K562 (cell line): ENCODE results near the gene PRKAR1A. TPM values are rescaled to one million over a fixed set of nuclear protein-coding genes. Genes with fewer than 3 reads are reported as not detected.
"Not testable (repeated sequence)": the region's sequence is repeated elsewhere in the genome, so short reads cannot be mapped to it uniquely, and the experiment has no call there.

Experiments used
- ATAC-seq: fragments of 200-7000 bp; cut with Tn5 transposase; 3 replicates; pipeline ENCODE4 v1.9.1; 2020; ENCODE audit warnings: moderate library complexity
- BruUV-seq: library from RNA; stranded (reverse); fragments of 400-500 nt; replicated peaks from 2 replicates; lab custom pipeline; 2021; lab: Mats Ljungman, UMichigan
- CTCF ChIA-PET: fragments of 300-600 bp; formaldehyde crosslinking; extraction: SDS; loops from one replicate; lab custom pipeline; 2021; ENCODE audit warnings: low intra/inter-chr PET ratio; lab: Yijun Ruan, JAX
- POLR2A ChIA-PET: fragments of 300-600, 350-650 bp; sonication (Branson Sonifier 250); formaldehyde crosslinking; extraction: SDS; loops from one replicate; lab custom pipeline; 2021; ENCODE audit warnings: antibody characterized with exemption, inconsistent platforms; lab: Yijun Ruan, JAX
- DNase-seq, 4 experiments: peaks; one replicate each; pipeline versions ENCODE4 v3.0.0 to v3.0.0-alpha.2; 2011 to 2018; ENCODE audit warnings: low spot score in 3 of 4, mixed read lengths in 3 of 4; ENCODE audit errors: extremely low read depth in 1 of 4
- FAIRE-seq: peaks from 2 replicates; lab custom pipeline; 2011; peaks lifted over from hg19 to GRCh38; lab: Jason Lieb, UNC
- H2AFZ ChIP-seq: 2 replicates; pipeline ENCODE4 v1.6.0; 2011; ENCODE audit warnings: low read depth, low read length, control low read depth, inconsistent platforms
- H3K27ac ChIP-seq: fragments of 200-600 bp; 3 replicates; pipeline ENCODE4 v1.8.0; 2011; ENCODE audit warnings: low read depth, mild to moderate bottlenecking, control low read depth, inconsistent platforms, low read length, moderate library complexity, mixed read lengths; ENCODE audit errors: extremely low read depth
- H3K27me3 ChIP-seq, 2 experiments: fragments of 300-600 bp in 1 of 2; 2 replicates in 1 of 2; 3 replicates in 1 of 2; pipeline versions ENCODE4 v1.6.0 to v1.8.0; 2011; ENCODE audit warnings: inconsistent platforms in 2 of 2, low read length in 2 of 2, mild to moderate bottlenecking in 1 of 2, mixed read lengths in 1 of 2, moderate library complexity in 1 of 2; ENCODE audit not compliant: control insufficient read depth in 2 of 2, insufficient read depth in 2 of 2
- H3K36me3 ChIP-seq: fragments of 300-600 bp; 3 replicates; pipeline ENCODE4 v1.8.0; 2011; ENCODE audit warnings: mild to moderate bottlenecking, low read length, inconsistent platforms; ENCODE audit not compliant: control insufficient read depth, insufficient read depth
- H3K4me1 ChIP-seq, 2 experiments: fragments of 200-600 bp in 1 of 2; replicated peaks in 1 of 2; 2 replicates in 1 of 2; 3 replicates in 1 of 2; pipeline versions ENCODE4 v1.5.1 to v1.8.0; 2011; ENCODE audit warnings: inconsistent platforms in 2 of 2, low read length in 2 of 2, mild to moderate bottlenecking in 1 of 2, mixed read lengths in 1 of 2, moderate library complexity in 1 of 2; ENCODE audit not compliant: control insufficient read depth in 2 of 2, insufficient read depth in 2 of 2
- H3K4me2 ChIP-seq: 2 replicates; pipeline ENCODE4 v1.6.1; 2011; ENCODE audit warnings: low read length, control low read depth, inconsistent platforms, mixed read lengths; ENCODE audit not compliant: insufficient read depth
- H3K4me3 ChIP-seq: fragments of 200-600 bp; sonication (generic), shearing (Covaris generic); 2 replicates; pipeline ENCODE4 v1.5.1; 2016; ENCODE audit warnings: control low read depth, inconsistent platforms
- H3K79me2 ChIP-seq: fragments of 200-600 bp; 3 replicates; pipeline ENCODE4 v1.8.0; 2011; ENCODE audit warnings: low read length, inconsistent platforms; ENCODE audit not compliant: control insufficient read depth, insufficient read depth
- H3K9ac ChIP-seq, 2 experiments: 2 replicates each; pipeline versions ENCODE4 v1.6.0 to v1.6.1; 2011; ENCODE audit warnings: low read depth in 2 of 2, low read length in 2 of 2, control low read depth in 1 of 2, inconsistent platforms in 1 of 2, mild to moderate bottlenecking in 1 of 2, mixed read lengths in 1 of 2; ENCODE audit not compliant: insufficient read depth in 1 of 2
- H3K9me1 ChIP-seq: one replicate; pipeline ENCODE4 v1.6.0; 2011; ENCODE audit warnings: inconsistent platforms, mild to moderate bottlenecking, low read length, moderate library complexity; ENCODE audit not compliant: control insufficient read depth, insufficient read depth
- H3K9me3 ChIP-seq: replicated peaks from 2 replicates; pipeline ENCODE4 v1.5.1; 2011; ENCODE audit warnings: low read depth, low read length, inconsistent platforms; ENCODE audit not compliant: control insufficient read depth, insufficient read depth
- H4K20me1 ChIP-seq: replicated peaks from 2 replicates; pipeline ENCODE4 v1.6.1; 2011; ENCODE audit warnings: low read length, inconsistent platforms, mixed read lengths; ENCODE audit not compliant: control insufficient read depth, insufficient read depth
- RBM25 ChIP-seq: fragments of 200-400 bp; formaldehyde crosslinking; IDR thresholded peaks from 2 replicates; pipeline ENCODE4 v1.6.1; 2018; ENCODE audit warnings: low read length, low read depth, moderate library complexity; ENCODE audit not compliant: severe bottlenecking
- ZNF121 ChIP-seq: sonication (generic); formaldehyde crosslinking; conservative IDR thresholded peaks from 2 replicates; pipeline ENCODE4 v1.8.0; 2022; ENCODE audit warnings: missing genetic modification reagents
- ZNF146 ChIP-seq: IDR thresholded peaks from one replicate; pipeline ENCODE4 v1.6.1; 2018; ENCODE audit warnings: missing compliant biosample characterization; ENCODE audit not compliant: unreplicated experiment
- ZSCAN29 ChIP-seq: fragments of 450-650 bp; IDR thresholded peaks from 2 replicates; pipeline ENCODE4 v1.6.1; 2017
- WGBS: fragments of 100-300 bp; shearing (Covaris generic); methylation state at CpG from one replicate; pipeline ENCODE4 v1.1.6; 2016; ENCODE audit warnings: low coverage, mixed read lengths; ENCODE audit not compliant: insufficient coverage; ENCODE audit errors: missing lambda C conversion rate; 5-methylcytosine and 5-hydroxymethylcytosine counted together
- in situ Hi-C: fragments of 300-500 bp; cut with MboI; formaldehyde crosslinking; loops from 4 replicates; pipeline ENCODE4 v1.15.0; 2018; ENCODE audit warnings: inconsistent platforms, mixed read lengths
- intact Hi-C: fragments of 100-400 bp; cut with micrococcal nuclease; formaldehyde crosslinking; loops from 2 replicates; pipeline ENCODE4 v1.14.2; 2022
- polyA plus RNA-seq, 8 experiments: library from polyadenylated mRNA; depleted of rRNA in 4 of 8; stranded (reverse) in 5 of 8; unstranded in 3 of 8; fragments of >200 nt; fragmentation: Nextera tagmentation in 2 of 8; fragmentation: Illumina TruSeq in 1 of 8; extraction: Ambion mirVana in 2 of 8; extraction: Trizol in 1 of 8; gene quantifications; 2 replicates each; pipeline versions ENCODE4 v1.2.1 to v1.2.3, GENCODE V29; 2011 to 2014; ENCODE audit warnings: inconsistent platforms in 1 of 8, missing spikeins in 1 of 8
- total RNA-seq, 7 experiments: library from RNA; depleted of rRNA in 6 of 7; stranded (reverse); fragments of >200 nt in 6 of 7; fragmentation: Illumina TruSeq in 2 of 7; extraction: Trizol in 2 of 7; gene quantifications; 2 replicates each; pipeline versions ENCODE4 v1.2.1 to v1.2.3, GENCODE V29; 2011 to 2021; ENCODE audit warnings: low replicate concordance in 1 of 7

Gene PRKAR1A
- total and polyA plus RNA-seq, 9 of the 15 experiments (the other 6 are each of a cell fraction or from before 2014, with no cell fraction given): 15.0 to 95.6 (median 67.5) TPM

DNA sequence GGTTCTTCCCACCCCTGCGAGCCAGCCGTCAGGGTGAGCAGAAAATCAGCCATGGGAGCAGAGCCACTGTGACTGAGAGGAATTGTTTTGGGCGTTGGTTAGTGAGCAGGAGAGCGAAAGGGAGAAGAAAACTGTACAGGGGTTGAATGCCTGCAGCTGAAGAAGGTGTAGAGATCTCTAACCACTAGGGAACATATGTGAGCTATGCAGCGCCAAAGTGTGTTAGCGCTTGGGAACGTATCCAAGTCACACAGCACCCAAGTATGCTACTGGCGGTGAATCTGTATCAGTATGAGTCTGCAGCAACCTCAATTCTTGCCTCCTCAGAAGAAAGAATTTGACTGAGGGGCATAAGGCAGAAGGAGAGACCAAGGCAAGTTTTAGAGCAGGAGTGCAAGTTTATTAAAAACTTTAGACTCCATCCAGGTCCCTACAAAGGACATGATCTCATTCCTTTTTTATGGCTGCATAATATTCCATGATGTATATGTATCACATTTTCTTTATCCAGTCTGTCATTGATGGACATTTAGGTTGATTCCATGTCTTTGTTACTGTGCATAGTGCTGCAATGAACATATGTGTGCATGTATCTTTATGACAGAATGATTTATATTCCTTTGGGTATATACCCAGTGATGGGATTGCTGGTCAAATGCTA, 19.7 kb upstream of the PRKAR1A start:
- WGBS: 17% methylated on average over 8 of the region's 8 CpGs

DNA sequence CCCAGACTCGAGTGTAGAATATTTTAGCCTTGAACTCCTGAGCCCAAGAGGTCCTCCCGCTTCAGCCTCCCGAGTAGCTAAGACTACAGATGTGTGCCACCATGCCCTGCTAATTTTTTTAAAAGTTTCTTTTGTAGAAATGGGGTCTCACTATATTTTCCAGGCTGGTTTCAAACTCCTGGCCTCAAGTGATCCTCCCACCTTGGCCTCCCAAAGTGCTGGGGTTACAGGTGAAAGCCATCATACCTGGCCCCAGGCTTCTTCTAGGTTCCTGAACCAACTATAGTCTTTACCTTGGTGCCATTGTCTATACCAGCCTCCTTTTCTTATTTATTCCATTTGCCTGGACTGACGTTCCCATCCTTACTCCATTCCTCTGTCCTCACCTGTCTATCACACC, 17.1 kb upstream of the PRKAR1A start:
- H2AFZ ChIP-seq: no peak overlapping the region

More for the DNA sequence above, 19.7 kb upstream of the PRKAR1A start:
- H3K9me3 ChIP-seq, H2AFZ ChIP-seq, H3K36me3 ChIP-seq, DNase-seq, H3K4me2 ChIP-seq, FAIRE-seq, H3K27ac ChIP-seq, ATAC-seq, H3K4me3 ChIP-seq, CTCF ChIA-PET, intact Hi-C loops, in situ Hi-C loops, H4K20me1 ChIP-seq, H3K79me2 ChIP-seq, BruUV-seq, H3K4me1 ChIP-seq, H3K9me1 ChIP-seq: not testable (repeated sequence)
- POLR2A ChIA-PET: interaction anchor here (0.5 kb wide), 1 partner anchor 200 kb away, joined by 3 read pairs; no protein-coding TSS in a partner anchor
- Histone ChIP-seq H3K27me3 (peaks cover 2 to 10% of the 10 kb centered on the region in 2 experiments; a peak in 2 of 5 replicates), H3K9ac (peak overlapping the region in 1 of 2 experiments; percentile 45; a peak in 1 of 4 replicates)
- TF ChIP-seq ZNF146 (peak; percentile 76), RBM25 (peak; percentile 30)

More for the DNA sequence above, 17.1 kb upstream of the PRKAR1A start:
- no peak for ATAC-seq
- Histone ChIP-seq H3K36me3 (no peaks in the 10 kb centered on the region), H3K27me3 (peaks cover 2 to 5% of the 10 kb centered on the region in 2 experiments; a peak in 2 of 5 replicates), H3K4me3 (no peak overlapping the region), H3K9me3 (no peaks in the 10 kb centered on the region), H3K79me2 (no peaks in the 10 kb centered on the region), H3K4me2 (no peak overlapping the region), H3K9ac (no peak overlapping the region), H3K4me1 (peaks cover 0 to 10% of the 10 kb centered on the region in 2 experiments; a peak in 3 of 5 replicates), H4K20me1 (no peaks in the 10 kb centered on the region), H3K27ac (no peak overlapping the region)
- POLR2A ChIA-PET: no interaction called here
- intact Hi-C loops: no loop called here
- no peak for DNase-seq
- CTCF ChIA-PET: no interaction called here
- FAIRE-seq: no peak
- BruUV-seq: no TSS peak
- TF ChIP-seq ZSCAN29 (no peak), ZNF121 (CRISPR knock-in tag) (0 out of 2 replicates have a peak, but pooled peaks have one; percentile 8)
- TF ChIP-seq, all 486 proteins: peak for 1
- in situ Hi-C loops: no loop called here
- WGBS: 25% methylated on average over 4 of the region's 4 CpGs
- H3K9me1 ChIP-seq: no peaks in the 10 kb centered on the region
